CD4-positive, alpha-beta memory T cell (primary cell): ENCODE measurements around the gene PAX2. TPM values are rescaled to one million over a fixed set of nuclear protein-coding genes. Genes with fewer than 3 reads are reported as not detected.

Experiments used
- CTCF ChIA-PET: fragments of 350-600 bp; sonication (Branson Sonifier 250); formaldehyde crosslinking; loops from one replicate; lab custom pipeline; 2021; ENCODE audit warnings: inconsistent platforms; ENCODE audit not compliant: partially characterized antibody; lab: Charles Lee
- POLR2A ChIA-PET: fragments of 350-600 bp; sonication (Branson Sonifier 250); formaldehyde crosslinking; loops from one replicate; lab custom pipeline; 2021; ENCODE audit not compliant: partially characterized antibody; lab: Charles Lee
- DNase-seq, 5 donors: peaks; one replicate each; pipeline versions ENCODE4 v3.0.0 to v3.0.0-alpha.2; 2020 to 2022; ENCODE audit warnings: mixed read lengths in 1 of 5
- H3K27ac ChIP-seq: one replicate; pipeline ENCODE4 v1.7.0; 2013; ENCODE audit warnings: low read depth, low read length
- H3K27me3 ChIP-seq: 2 replicates; pipeline ENCODE4 v1.7.0; 2013; ENCODE audit warnings: mild to moderate bottlenecking, low read length, moderate library complexity; ENCODE audit not compliant: insufficient read depth
- H3K36me3 ChIP-seq: 2 replicates; pipeline ENCODE4 v1.7.0; 2013; ENCODE audit warnings: mild to moderate bottlenecking, low read length, moderate library complexity; ENCODE audit not compliant: insufficient read depth
- H3K4me1 ChIP-seq: 2 replicates; pipeline ENCODE4 v1.7.0; 2013; ENCODE audit warnings: mild to moderate bottlenecking, low read length, moderate library complexity; ENCODE audit not compliant: insufficient read depth
- H3K4me3 ChIP-seq, 2 donors: one replicate each; pipeline ENCODE4 v1.7.0; 2013; ENCODE audit warnings: low read length in 2 of 2, mild to moderate bottlenecking in 1 of 2
- H3K9me3 ChIP-seq, 2 donors: one replicate each; pipeline ENCODE4 v1.7.0; 2013; ENCODE audit warnings: low read length in 2 of 2, control low read depth in 1 of 2; ENCODE audit not compliant: control insufficient read depth in 1 of 2
- H3K27ac Mint-ChIP-seq, 7 donors: one replicate each; pipeline ENCODE4 v1.8.0; 2020 to 2021; ENCODE audit warnings: mixed read lengths in 7 of 7, mild to moderate bottlenecking in 6 of 7, inconsistent platforms in 3 of 7, moderate library complexity in 3 of 7
- H3K27me3 Mint-ChIP-seq, 2 donors: one replicate each; pipeline ENCODE4 v1.8.0; 2020 to 2021; ENCODE audit warnings: mixed read lengths in 2 of 2
- H3K36me3 Mint-ChIP-seq, 2 donors: one replicate each; pipeline ENCODE4 v1.8.0; 2020 to 2021; ENCODE audit warnings: mixed read lengths in 2 of 2, inconsistent platforms in 1 of 2, mild to moderate bottlenecking in 1 of 2
- H3K4me1 Mint-ChIP-seq, 4 donors: one replicate each; pipeline ENCODE4 v1.8.0; 2020 to 2021; ENCODE audit warnings: mixed read lengths in 4 of 4, mild to moderate bottlenecking in 1 of 4
- H3K4me3 Mint-ChIP-seq, 8 donors: one replicate each; pipeline ENCODE4 v1.8.0; 2020 to 2021; ENCODE audit warnings: mixed read lengths in 8 of 8, mild to moderate bottlenecking in 7 of 8, moderate library complexity in 6 of 8, inconsistent platforms in 3 of 8
- H3K9me3 Mint-ChIP-seq, 8 donors: one replicate each; pipeline ENCODE4 v1.8.0; 2020 to 2021; ENCODE audit warnings: mixed read lengths in 8 of 8, mild to moderate bottlenecking in 5 of 8, inconsistent platforms in 3 of 8, moderate library complexity in 1 of 8
- intact Hi-C: fragments of 100-400 bp; cut with micrococcal nuclease; formaldehyde crosslinking; loops from one replicate; pipeline ENCODE4 v1.15.1; 2023
- polyA plus RNA-seq, 2 donors: library from polyadenylated mRNA; unstranded; fragments of 300-500 nt; fragmentation: Illumina TruSeq; gene quantifications; one replicate each; pipeline ENCODE4 v1.2.3, GENCODE V29; 2021
- total RNA-seq, 2 experiments: library from RNA; stranded (reverse); gene quantifications; one replicate each; pipeline ENCODE4 v1.2.3, GENCODE V29; 2021

The PAX2 gene
- total and polyA plus RNA-seq, 4 experiments from 2014 or later = not detected

DNA sequence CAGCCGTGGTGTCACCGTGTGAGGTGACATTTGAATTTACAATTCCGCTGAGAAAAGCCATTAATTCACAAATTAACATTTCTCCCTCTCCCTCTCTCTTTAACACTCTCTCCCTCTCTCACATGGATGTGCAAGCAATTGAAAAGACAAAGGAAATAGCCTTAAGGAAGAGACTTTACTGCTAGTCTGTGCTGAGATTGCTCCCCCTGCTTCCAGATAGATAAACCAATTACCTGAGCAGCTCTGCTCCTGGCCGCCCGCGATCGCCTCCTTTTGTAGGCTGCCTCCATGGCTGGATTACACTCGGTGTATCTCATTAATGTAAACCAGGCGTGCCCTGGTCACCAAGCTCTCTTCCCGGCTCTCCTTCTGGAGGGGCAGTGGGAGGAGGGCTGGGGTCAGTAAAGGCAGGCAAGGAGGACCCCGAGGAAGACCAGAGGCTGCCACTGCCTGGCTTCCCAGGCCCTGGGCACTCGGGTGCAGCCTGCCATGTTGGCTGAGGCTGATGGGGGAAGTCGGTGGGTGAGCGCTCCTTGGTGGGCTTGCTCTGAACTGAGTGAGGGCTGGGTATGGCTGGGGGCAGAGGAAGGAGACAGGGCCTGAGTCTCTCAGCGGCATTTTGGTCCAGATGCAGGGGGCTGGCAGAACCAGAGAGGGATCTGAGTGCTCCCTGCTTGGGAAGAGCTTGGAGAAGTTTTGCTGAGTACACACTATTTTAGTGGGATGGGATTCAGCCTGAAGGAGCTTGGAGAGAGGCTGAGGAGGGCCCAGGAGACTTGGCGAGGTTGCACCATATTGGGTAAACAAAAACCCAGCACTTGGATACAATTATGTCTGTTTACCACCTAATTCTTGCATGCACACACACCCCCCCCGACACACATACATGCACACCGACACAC is 42.9 kb downstream of the PAX2 start:
- H3K4me3 ChIP-seq = no peak overlapping the region
- Mint-ChIP-seq H3K4me1 (no peaks in the 10 kb centered on the region), H3K27me3 (peaks cover 28 to 30% of the 10 kb centered on the region in 2 donors), H3K27ac (no peak overlapping the region), H3K36me3 (no peaks in the 10 kb centered on the region), H3K9me3 (no peaks in the 10 kb centered on the region), H3K4me3 (no peak overlapping the region)
- no peaks in the 10 kb centered on the region for H3K9me3 ChIP-seq
- CTCF ChIA-PET = no interaction called here
- no peaks in the 10 kb centered on the region for H3K27me3 ChIP-seq
- no peaks in the 10 kb centered on the region for H3K4me1 ChIP-seq
- DNase-seq = no peak
- no peak overlapping the region for H3K27ac ChIP-seq
- POLR2A ChIA-PET = no interaction called here
- intact Hi-C loops = no loop called here
- H3K36me3 ChIP-seq = no peaks in the 10 kb centered on the region

DNA sequence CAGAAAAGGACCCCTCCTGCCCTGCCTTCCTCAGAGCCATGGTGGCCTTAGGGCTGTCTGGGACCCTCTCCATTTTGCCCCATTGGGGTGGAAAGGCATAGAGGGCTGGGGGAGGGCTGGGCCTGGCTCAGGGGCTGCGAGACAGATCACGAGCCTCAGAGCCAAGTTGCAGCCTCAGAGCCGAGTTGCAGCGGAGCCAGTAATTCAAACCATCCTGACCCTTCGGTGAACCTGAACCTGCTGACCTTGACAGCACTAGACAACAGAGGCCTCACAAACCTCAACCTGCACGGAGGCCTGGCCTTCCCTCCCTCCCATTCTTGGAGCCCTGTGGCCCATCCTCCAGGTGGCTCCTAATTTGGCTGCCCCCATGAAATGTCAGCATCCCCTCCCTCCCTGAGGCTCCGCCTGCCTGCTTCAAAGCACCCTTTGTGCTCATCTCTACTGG is 45.4 kb downstream of the PAX2 start:
- H3K27me3 Mint-ChIP-seq = peaks cover 29 to 32% of the 10 kb centered on the region in 2 donors
- CTCF ChIA-PET = no interaction called here

DNA sequence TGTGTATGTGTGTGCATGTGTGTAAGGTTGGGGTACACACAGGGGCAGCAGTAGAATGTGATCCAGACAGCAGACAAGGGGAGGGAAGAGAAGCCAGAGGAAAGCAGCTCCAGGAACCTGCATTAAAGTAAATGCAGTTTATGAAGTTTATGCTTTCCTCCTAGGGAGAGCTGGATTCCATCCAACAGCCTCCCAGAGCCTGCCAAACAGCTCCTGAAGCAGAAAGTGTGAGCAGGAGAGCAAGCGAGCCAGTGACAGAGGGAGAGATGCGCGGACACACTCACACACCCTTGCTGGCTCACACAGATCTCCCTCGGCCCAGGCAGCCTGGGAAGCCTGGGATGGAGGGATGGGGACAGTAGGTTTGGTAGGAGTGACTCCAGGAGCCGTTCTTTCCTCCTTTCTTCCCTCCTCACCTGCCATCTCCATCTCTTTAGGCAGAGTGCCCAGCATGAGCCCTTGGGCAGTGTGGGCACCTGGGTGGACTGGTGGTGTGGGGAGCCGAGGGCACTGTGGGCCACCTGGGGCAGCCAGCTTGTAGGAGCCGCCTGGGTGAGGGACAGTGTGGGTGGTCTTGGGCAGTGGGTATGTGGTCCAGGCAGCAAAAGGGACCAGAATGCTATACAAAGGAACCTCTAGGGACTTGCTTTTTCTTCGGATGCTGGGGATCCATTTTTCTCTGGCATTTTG is 46.1 kb downstream of the PAX2 start:
- Histone ChIP-seq H3K4me1 (no peaks in the 10 kb centered on the region), H3K27me3 (no peaks in the 10 kb centered on the region), H3K27ac (no peak overlapping the region), H3K9me3 (no peaks in the 10 kb centered on the region), H3K4me3 (no peak overlapping the region), H3K36me3 (no peaks in the 10 kb centered on the region)
- Mint-ChIP-seq H3K36me3 (no peaks in the 10 kb centered on the region), H3K4me3 (no peak overlapping the region), H3K9me3 (no peaks in the 10 kb centered on the region), H3K27ac (no peak overlapping the region), H3K4me1 (no peaks in the 10 kb centered on the region), H3K27me3 (peaks cover 26 to 32% of the 10 kb centered on the region in 2 donors)
- ChIA-PET POLR2A (no interaction called here), CTCF (no interaction called here)
- intact Hi-C loops = no loop called here
- no peak for DNase-seq

More for the DNA sequence above, 45.4 kb downstream of the PAX2 start:
- Histone ChIP-seq H3K27ac (no peak overlapping the region), H3K27me3 (no peaks in the 10 kb centered on the region), H3K36me3 (no peaks in the 10 kb centered on the region), H3K4me3 (no peak overlapping the region), H3K9me3 (no peaks in the 10 kb centered on the region), H3K4me1 (no peaks in the 10 kb centered on the region)
- no peaks in the 10 kb centered on the region for H3K36me3 Mint-ChIP-seq
- no peaks in the 10 kb centered on the region for H3K4me1 Mint-ChIP-seq
- POLR2A ChIA-PET = no interaction called here
- no peak for DNase-seq
- no peak overlapping the region for H3K27ac Mint-ChIP-seq
- H3K9me3 Mint-ChIP-seq = no peaks in the 10 kb centered on the region
- H3K4me3 Mint-ChIP-seq = no peak overlapping the region
- intact Hi-C loops = no loop called here

GRCh38 chr10:100792574-100792973 is 47.2 kb downstream of the PAX2 start:
- Histone ChIP-seq H3K27ac (no peak overlapping the region), H3K36me3 (no peaks in the 10 kb centered on the region), H3K27me3 (no peaks in the 10 kb centered on the region), H3K9me3 (no peaks in the 10 kb centered on the region), H3K4me3 (no peak overlapping the region), H3K4me1 (no peaks in the 10 kb centered on the region)
- Mint-ChIP-seq H3K4me1 (no peaks in the 10 kb centered on the region), H3K9me3 (no peaks in the 10 kb centered on the region), H3K4me3 (no peak overlapping the region), H3K36me3 (no peaks in the 10 kb centered on the region), H3K27ac (no peak overlapping the region), H3K27me3 (peaks cover 23 to 29% of the 10 kb centered on the region in 2 donors)
- DNase-seq = no peak
- intact Hi-C loops = no loop called here
- CTCF ChIA-PET = no interaction called here
- POLR2A ChIA-PET = no interaction called here

- Histone ChIP-seq H3K36me3 (no peaks in the 10 kb centered on the region), H3K27me3 (no peaks in the 10 kb centered on the region), H3K9me3 (no peaks in the 10 kb centered on the region), H3K4me3 (no peak overlapping the region), H3K4me1 (no peaks in the 10 kb centered on the region), H3K27ac (no peak overlapping the region)
- Mint-ChIP-seq H3K27ac (no peak overlapping the region), H3K36me3 (no peaks in the 10 kb centered on the region), H3K4me1 (no peaks in the 10 kb centered on the region), H3K27me3 (peaks cover 25% of the 10 kb centered on the region in 2 donors), H3K4me3 (no peak overlapping the region), H3K9me3 (no peaks in the 10 kb centered on the region)
- ChIA-PET POLR2A (no interaction called here), CTCF (no interaction called here)
- intact Hi-C loops = no loop called here
- no peak for DNase-seq
These were observed 47.7 kb downstream of the PAX2 start for GRCh38 chr10:100793055-100793454.

- POLR2A ChIA-PET = no interaction called here
These were observed 54.5 kb downstream of the PAX2 start for GRCh38 chr10:100799881-100800280.

GRCh38 chr10:100800931-100801330 is 55.5 kb downstream of the PAX2 start:
- DNase-seq = no peak
- H3K4me3 ChIP-seq = no peak overlapping the region
- no peaks in the 10 kb centered on the region for H3K36me3 Mint-ChIP-seq
- peaks cover 0 to 1% (median 0%) of the 10 kb centered on the region in 4 donors for H3K4me1 Mint-ChIP-seq
- intact Hi-C loops = no loop called here
- H3K9me3 ChIP-seq = no peaks in the 10 kb centered on the region
- no peaks in the 10 kb centered on the region for H3K27me3 ChIP-seq
- H3K27ac ChIP-seq = no peak overlapping the region
- H3K4me3 Mint-ChIP-seq = no peak overlapping the region
- no peaks in the 10 kb centered on the region for H3K4me1 ChIP-seq
- H3K36me3 ChIP-seq = no peaks in the 10 kb centered on the region
- no peaks in the 10 kb centered on the region for H3K9me3 Mint-ChIP-seq
- POLR2A ChIA-PET = no interaction called here
- peaks cover 43 to 48% of the 10 kb centered on the region in 2 donors for H3K27me3 Mint-ChIP-seq
- CTCF ChIA-PET = no interaction called here
- no peak overlapping the region for H3K27ac Mint-ChIP-seq

More at GRCh38 chr10:100799881-100800280, 54.5 kb downstream of the PAX2 start:
- Mint-ChIP-seq H3K9me3 (no peaks in the 10 kb centered on the region), H3K36me3 (no peaks in the 10 kb centered on the region), H3K27ac (no peak overlapping the region), H3K4me3 (no peak overlapping the region), H3K27me3 (peaks cover 44 to 45% of the 10 kb centered on the region in 2 donors), H3K4me1 (peaks cover 0 to 1% (median 0%) of the 10 kb centered on the region in 4 donors)
- CTCF ChIA-PET = interaction anchor here (0.6 kb wide), 1 partner anchor 631 kb away, joined by 3 read pairs; no protein-coding TSS in a partner anchor
- Histone ChIP-seq H3K36me3 (no peaks in the 10 kb centered on the region), H3K27me3 (no peaks in the 10 kb centered on the region), H3K4me3 (no peak overlapping the region), H3K9me3 (no peaks in the 10 kb centered on the region), H3K27ac (no peak overlapping the region), H3K4me1 (no peaks in the 10 kb centered on the region)
- no peak for DNase-seq
- intact Hi-C loops = no loop called here
